ENCODE results near the gene CNNM3.

The CNNM3 gene

GRCh38 chr2:96876269-96877041 lies 60.4 kb downstream of the CNNM3 start:
- no peak for DNase-seq (ENCODE audit: low read depth, low spot score)

DNA sequence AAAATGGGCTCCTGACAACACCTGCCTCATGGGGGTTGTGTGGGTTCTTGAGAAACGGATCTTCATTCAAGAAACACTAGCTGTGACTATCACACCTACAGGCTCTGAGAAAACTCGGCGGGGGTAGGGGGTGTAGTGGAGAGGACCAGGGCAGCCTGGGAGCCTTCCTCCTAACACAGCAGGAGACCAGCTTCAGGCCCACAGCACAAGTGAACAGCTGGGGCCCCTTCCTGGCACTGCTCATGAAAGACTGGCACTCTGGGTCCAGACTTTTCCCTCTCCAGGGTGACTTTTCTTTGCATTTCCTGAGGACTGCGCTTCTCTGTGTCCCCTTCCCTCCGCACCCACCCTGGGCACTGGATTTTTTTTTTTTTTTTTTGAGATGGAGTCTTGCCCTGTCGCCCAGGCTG lies 61.0 kb downstream of the CNNM3 start:
- DNase-seq (ENCODE audit: low read depth, low spot score), result no peak

DNA sequence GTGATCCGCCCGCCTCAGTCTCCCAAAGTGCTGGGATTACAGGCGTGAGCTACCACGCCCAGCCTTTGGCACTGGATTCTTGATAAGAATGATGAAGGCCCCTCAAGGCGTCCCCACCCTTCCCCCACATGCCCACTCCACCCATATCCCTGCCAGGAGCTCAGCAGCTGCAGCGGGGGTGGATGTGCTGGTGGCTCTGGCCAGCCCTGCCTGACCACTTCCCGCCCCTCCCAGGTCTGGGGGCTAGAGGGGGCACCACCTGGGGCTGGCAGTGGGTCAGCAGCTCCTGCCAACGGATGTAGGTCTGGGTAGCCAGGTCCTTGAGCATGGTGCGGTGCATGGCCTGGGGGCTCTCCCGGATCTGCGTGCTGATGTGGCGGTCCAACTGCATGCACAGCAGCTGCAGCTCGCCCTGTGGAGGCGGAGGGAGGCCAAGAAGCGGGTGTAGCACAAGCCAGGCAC lies 61.6 kb downstream of the CNNM3 start:
- DNase-seq (ENCODE audit: low read depth, low spot score), result no peak

DNA sequence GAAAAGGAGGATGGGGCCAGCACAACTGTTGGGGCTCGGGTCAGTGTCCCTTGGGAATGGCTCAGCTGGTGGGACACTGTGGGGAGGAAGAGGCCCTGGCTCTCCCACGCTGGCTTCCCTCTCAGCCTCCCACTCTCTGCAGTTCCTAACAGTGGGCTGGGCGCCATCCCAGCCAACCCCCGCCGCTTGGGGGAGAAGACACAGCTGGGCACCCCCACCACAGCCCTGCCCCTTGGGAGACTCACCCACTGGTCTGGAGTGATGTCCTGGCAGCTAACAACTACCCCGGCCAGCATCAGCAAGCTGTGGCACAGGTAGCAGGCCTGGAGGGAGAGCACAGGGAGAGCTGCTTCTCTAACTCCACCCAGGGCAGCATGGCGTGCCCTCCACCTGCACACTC lies 62.1 kb downstream of the CNNM3 start:
- DNase-seq (ENCODE audit: low read depth, low spot score), result no peak

- no peak for DNase-seq (ENCODE audit: low read depth, low spot score)
Measured at GRCh38 chr2:96878796-96879544, 62.9 kb downstream of the CNNM3 start.

- no peak for DNase-seq (ENCODE audit: low read depth, low spot score)
Measured at GRCh38 chr2:96879545-96880040, 63.5 kb downstream of the CNNM3 start.

DNA sequence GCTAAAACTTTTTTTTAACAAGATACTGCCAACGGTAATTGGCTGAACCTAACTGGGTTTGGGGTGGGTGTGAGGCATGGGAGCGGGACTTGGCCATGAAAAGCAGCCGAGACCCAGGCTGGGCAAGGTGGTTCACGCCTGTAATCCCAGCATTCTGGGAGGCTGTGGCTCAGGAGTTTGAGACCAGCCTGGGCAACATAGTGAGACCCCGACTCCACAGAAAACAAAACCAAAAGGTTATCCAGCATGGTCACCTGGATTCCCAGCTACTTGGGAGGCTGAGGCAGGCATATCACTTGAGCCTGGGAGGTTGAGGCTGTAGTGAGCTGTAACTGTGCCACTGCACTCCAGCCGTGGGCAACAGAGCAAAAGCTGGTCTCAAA lies 64.8 kb downstream of the CNNM3 start:
- DNase-seq (ENCODE audit: low read depth, low spot score), result no peak

DNA sequence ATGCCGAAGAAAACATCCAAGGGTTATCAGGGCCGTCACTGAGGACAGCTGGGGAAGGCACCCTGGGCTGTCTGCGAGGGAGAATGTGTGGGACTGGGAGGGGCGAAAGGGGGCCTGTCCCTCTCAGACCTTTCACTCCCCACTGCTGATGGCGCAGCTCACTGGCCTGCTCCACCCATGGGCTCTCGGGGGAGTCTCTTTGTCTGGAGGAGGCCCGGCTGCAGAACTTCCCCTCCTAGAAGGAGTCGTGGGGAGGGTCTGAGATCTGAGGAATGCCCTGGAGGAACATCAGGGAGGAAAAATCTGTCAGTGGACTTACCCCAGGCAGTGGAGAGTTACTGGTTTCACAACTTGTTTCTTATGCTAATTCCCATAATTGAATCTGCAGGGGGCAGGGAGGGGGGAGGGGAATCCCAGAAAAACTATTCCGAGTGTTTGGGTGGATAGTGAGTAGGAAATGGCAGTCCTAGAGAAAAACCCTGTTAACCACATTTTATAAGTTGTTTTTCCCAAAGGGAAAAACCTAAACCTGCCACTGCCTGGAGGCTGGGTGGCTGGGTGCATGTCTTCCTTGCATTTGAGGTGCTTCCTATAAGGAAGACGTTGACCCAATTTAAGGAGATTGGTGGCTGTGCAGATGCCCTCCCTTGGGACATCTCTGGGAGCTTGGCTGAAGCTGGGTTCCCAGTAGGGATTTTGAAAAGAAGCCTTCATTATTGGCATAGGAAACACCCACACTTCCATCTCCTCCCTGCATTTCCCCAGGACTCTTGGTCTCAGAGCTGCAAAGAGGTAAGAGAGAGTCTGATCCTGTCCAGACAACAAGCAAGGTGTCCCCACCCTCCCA lies 65.5 kb downstream of the CNNM3 start:
- no peak for DNase-seq (ENCODE audit: low read depth, low spot score)

DNA sequence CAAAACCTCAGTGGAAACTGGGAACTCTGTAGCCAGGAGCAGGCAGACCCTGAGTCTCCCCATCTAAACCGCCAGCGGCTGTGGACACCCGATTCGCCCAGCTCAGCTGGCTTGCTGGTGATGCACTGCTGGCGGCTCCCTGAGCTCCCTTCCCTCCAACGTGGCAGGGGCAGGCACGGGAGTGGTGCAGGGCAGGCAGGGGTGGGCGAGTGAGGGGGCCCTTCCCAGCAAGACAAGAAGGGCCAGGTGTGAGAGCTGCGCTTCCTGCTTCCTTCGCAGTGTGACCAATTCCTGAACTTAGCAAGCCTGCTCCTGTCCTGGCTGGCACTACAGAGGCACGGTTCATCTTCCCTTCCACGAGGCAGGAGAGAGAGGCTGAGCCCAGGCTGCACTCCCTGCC lies 66.2 kb downstream of the CNNM3 start:
- no peak for DNase-seq (ENCODE audit: low read depth, low spot score)

- DNase-seq (ENCODE audit: low read depth, low spot score), result no peak
Measured at GRCh38 chr2:96882906-96883305, 66.8 kb downstream of the CNNM3 start.

DNA sequence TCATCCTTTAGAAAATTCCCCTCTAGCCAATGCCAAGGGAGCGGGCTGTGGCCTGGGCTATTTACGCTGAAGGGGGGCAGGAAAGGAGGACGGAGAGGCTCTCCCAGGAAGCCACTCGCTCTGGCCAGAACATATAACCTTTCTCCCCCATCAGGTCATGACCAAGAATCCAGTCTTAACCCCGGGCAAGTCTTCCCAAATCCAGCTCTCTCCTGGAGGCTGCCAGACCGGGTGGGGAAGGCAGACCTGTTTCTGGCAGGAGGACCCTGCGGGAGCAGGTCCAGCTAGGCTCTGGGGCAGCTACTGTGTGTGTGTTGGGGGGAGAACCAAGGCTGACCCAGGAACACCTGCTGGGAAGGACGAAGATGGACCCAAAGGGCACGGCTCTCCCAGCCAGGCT lies 67.2 kb downstream of the CNNM3 start:
- no peak for DNase-seq (ENCODE audit: low read depth, low spot score)
